ENCODE measurements around the gene FRK. TPM values are rescaled to one million over a fixed set of nuclear protein-coding genes. Genes with fewer than 3 reads are reported as not detected.
"Not testable (repeated sequence)": the region's sequence is repeated elsewhere in the genome, so short reads cannot be mapped to it uniquely, and the experiment has no call there.

Gene FRK
- total RNA-seq, 1 donor from 2014 or later, result 0.02 TPM

DNA sequence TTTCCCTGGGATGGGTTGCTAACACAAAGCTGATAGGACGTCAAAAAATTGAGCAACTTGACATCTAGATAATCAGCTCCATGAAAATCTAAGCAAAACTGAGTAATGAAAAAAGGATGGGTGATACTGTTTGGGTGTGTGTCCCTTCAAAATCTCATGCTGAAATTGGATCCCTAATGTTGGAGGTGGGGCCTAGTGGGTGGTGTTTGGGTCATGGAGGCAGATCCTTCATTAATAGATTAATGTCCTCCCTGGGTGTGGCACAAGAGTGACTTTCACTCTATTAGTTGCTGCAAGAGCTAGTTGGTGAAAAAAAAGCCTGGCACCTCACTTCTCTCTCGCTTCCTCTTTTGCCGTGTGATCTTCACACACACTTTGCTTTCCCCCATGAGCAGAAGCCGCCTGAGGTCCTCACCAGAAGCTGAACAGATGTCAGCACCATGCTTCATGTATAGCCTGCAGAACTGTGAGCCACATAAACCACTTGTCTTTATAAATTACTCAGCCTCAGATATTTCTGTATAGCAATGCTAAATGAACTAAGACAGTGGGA is 160.9 kb downstream of the FRK start:
- intact Hi-C loops (cut with micrococcal nuclease), result loop anchor here (10.0 kb wide), 1 partner anchor 1805 kb away; no protein-coding TSS in a partner anchor
- H3K4me1 Mint-ChIP-seq (ENCODE audit: low read depth), result no peaks in the 10 kb centered on the region
- H3K4me3 Mint-ChIP-seq (ENCODE audit: low read depth), result no peak overlapping the region
- H3K9me3 Mint-ChIP-seq, result no peaks in the 10 kb centered on the region
- H3K27me3 Mint-ChIP-seq (ENCODE audit: low read depth), result no peaks in the 10 kb centered on the region
- H3K27ac Mint-ChIP-seq, result no peak overlapping the region
- no peak for DNase-seq (ENCODE audit: low spot score)
- no peaks in the 10 kb centered on the region for H3K36me3 Mint-ChIP-seq (ENCODE audit: low read depth)

DNA sequence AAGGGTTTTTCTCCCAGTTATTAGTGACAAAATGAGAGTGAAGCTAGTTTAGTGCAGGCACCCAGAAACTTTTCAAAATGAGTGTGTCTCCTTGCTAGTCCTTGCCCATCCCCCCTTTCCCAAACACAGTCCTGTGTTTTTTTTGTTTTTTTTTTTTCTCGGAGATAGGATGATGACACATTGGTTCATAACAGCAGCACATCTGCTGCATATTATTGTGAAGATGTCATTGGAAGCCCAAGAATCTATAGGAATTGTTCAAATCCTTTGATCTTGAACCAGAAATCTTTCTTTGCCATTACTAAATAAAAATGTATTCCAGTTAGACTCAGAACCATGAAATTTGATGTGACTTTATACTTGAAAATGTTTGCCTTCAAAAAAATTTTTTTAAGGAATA is 162.4 kb downstream of the FRK start:
- intact Hi-C loops (cut with micrococcal nuclease), result loop anchor here (10.0 kb wide), 1 partner anchor 1803 kb away; no protein-coding TSS in a partner anchor
- Mint-ChIP-seq H3K4me1 (ENCODE audit: low read depth) (peaks cover 7% of the 10 kb centered on the region), H3K36me3 (ENCODE audit: low read depth) (no peaks in the 10 kb centered on the region), H3K27ac (no peak overlapping the region), H3K9me3 (no peaks in the 10 kb centered on the region), H3K27me3 (ENCODE audit: low read depth) (no peaks in the 10 kb centered on the region), H3K4me3 (ENCODE audit: low read depth) (no peak overlapping the region)
- no peak for DNase-seq (ENCODE audit: low spot score)

DNA sequence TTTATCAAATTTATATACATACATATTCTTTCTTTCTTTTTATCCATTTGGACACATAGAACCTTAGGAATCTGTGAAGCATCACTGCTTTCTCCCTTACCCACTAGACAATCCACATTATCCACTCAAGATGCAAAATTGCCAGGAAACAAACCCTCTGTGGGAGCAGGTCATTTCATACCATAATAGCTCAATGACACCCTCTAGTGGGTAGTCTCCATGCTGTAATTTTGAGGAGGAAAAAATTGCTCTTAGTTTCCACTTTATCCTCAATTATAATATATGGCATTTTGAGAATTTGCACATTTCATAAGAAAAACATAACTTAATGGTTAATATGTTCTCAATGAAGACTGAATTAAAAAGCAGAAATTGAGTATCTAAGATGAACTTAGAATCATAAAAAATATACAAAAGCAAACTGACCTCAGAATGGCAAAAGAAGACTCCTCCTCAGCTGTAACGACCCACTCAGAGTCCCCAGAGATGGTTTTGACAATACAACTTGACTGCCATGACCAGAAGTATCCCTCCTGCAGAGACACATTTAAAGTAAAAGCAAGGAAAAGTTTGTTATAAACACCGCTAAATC is 164.1 kb downstream of the FRK start:
- Mint-ChIP-seq H3K27ac (no peak overlapping the region), H3K27me3 (ENCODE audit: low read depth) (no peaks in the 10 kb centered on the region), H3K4me3 (ENCODE audit: low read depth) (no peak overlapping the region), H3K9me3 (no peaks in the 10 kb centered on the region), H3K36me3 (ENCODE audit: low read depth) (no peaks in the 10 kb centered on the region), H3K4me1 (ENCODE audit: low read depth) (peaks cover 13% of the 10 kb centered on the region)
- no peak for DNase-seq (ENCODE audit: low spot score)
- intact Hi-C loops (cut with micrococcal nuclease), result loop anchor here (10.0 kb wide), 1 partner anchor 1802 kb away; no protein-coding TSS in a partner anchor

DNA sequence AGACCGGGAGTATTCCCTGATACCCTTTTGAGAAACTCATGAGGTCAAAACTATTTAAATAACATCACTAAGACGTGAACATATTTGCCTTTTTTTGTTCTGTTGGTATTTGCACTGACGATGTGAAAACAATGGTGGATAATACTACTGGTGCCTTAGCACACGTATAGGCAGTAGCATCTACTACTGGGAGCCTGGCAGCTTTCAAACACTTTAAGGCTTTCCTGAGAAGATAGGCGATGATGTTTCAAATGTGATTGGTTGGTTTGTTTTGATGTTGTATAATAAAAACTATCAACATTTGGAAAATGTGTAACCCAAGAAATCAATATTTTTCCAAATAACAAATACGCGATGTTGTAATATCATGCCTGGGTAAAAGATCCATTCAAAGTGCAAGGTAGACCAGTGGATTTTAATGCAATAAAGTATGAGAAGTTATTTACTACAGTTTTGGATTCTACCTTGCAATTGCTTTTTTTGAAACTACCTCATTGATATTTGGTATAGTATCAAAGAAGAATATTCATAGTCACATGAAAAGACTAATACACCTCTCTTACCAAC is 166.2 kb downstream of the FRK start:
- Mint-ChIP-seq H3K9me3 (no peaks in the 10 kb centered on the region), H3K4me1 (ENCODE audit: low read depth) (peaks cover 23% of the 10 kb centered on the region), H3K4me3 (ENCODE audit: low read depth) (no peak overlapping the region), H3K27ac (no peak overlapping the region), H3K27me3 (ENCODE audit: low read depth) (no peaks in the 10 kb centered on the region), H3K36me3 (ENCODE audit: low read depth) (no peaks in the 10 kb centered on the region)
- intact Hi-C loops (cut with micrococcal nuclease), result loop anchor here (5.0 to 10.0 kb wide), 2 partner anchors 208 to 1800 kb away; partner anchors contain the start of gene NT5DC1
- DNase-seq (ENCODE audit: low spot score), result no peak

DNA sequence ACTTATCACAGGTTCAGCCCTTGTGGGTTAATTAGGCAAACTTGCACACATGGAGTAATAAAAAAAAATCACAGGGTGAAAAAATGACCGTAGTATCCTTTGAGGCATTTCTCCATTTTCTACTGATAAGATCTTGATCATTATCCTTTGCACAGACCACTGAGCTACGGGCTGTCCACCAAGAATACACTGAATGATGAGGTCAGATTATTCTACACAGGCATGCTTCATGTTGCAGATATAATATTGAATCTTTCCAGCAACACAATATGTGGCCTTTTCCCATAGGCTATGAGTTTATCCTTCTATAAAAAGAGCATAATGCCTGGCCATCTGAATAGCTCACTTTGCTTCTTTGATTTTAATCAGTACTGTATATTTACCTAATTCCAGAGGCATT is 168.9 kb downstream of the FRK start:
- intact Hi-C loops (cut with micrococcal nuclease), result loop anchor here (1.0 to 10.0 kb wide), 4 partner anchors 211 to 1797 kb away; partner anchors contain the start of gene NT5DC1

DNA sequence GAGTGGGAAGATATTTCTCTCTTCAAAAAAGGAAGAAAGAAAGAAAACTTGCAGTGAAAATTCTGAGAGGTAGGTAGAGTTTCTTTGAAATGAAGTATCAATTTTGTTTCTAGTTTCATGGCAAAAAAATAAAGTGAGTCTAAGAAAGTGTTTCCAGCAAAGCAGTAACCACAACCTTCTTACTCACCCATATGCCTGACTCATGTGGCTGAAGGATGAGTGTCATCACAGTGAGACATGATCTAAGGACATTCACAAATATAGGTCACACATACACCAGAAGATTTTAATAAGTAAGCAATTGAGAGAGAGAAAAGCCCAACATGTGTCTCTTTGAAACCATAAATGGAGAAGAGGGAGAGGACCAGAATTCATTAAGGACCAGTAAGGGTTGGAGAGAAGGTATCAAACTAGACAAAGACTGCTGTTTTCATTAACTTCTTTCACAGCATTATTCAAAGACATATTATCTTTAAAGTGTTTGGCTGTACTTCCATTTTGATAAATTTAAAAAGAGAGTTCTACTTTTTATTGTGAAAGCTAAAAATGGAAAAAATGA is 169.5 kb downstream of the FRK start:
- no peak for DNase-seq (ENCODE audit: low spot score)
- Mint-ChIP-seq H3K36me3 (ENCODE audit: low read depth) (no peaks in the 10 kb centered on the region), H3K4me3 (ENCODE audit: low read depth) (no peak overlapping the region), H3K27ac (peak overlapping the region; percentile 74), H3K9me3 (no peaks in the 10 kb centered on the region), H3K4me1 (ENCODE audit: low read depth) (peaks cover 23% of the 10 kb centered on the region), H3K27me3 (ENCODE audit: low read depth) (peaks cover 2% of the 10 kb centered on the region)
- intact Hi-C loops (cut with micrococcal nuclease), result loop anchor here (1.0 to 10.0 kb wide), 4 partner anchors 211 to 1796 kb away; partner anchors contain the start of gene NT5DC1

More for the DNA sequence above, 168.9 kb downstream of the FRK start:
- H3K27me3 Mint-ChIP-seq (ENCODE audit: low read depth), result peaks cover 2% of the 10 kb centered on the region
- no peak overlapping the region for H3K27ac Mint-ChIP-seq
- peaks cover 23% of the 10 kb centered on the region for H3K4me1 Mint-ChIP-seq (ENCODE audit: low read depth)
- no peaks in the 10 kb centered on the region for H3K9me3 Mint-ChIP-seq
- no peak overlapping the region for H3K4me3 Mint-ChIP-seq (ENCODE audit: low read depth)
- DNase-seq (ENCODE audit: low spot score), result no peak
- no peaks in the 10 kb centered on the region for H3K36me3 Mint-ChIP-seq (ENCODE audit: low read depth)

DNA sequence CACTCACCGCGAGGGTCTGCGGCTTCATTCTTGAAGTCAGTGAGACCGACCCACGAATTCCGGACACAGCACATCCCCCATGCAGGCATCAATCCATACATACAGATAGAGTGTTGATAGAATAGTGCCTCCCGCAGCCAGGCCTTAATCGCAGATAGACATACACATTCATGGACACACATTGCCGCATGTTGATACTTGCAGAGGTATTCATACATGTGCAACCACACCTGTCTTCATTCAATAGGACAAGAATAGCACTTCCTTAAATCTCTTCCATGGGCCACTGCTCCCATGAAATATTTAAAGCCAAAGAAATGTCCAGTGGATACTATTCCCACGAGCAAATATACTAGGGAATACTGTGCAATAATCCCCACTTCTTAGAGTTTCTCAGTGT is 170.5 kb downstream of the FRK start:
- H3K27ac Mint-ChIP-seq, result no peak overlapping the region
- DNase-seq (ENCODE audit: low spot score), result no peak
- H3K4me1 Mint-ChIP-seq (ENCODE audit: low read depth), result peaks cover 23% of the 10 kb centered on the region
- H3K36me3 Mint-ChIP-seq (ENCODE audit: low read depth), result no peaks in the 10 kb centered on the region
- peaks cover 2% of the 10 kb centered on the region for H3K27me3 Mint-ChIP-seq (ENCODE audit: low read depth)
- intact Hi-C loops (cut with micrococcal nuclease), result loop anchor here (2.0 to 10.0 kb wide), 3 partner anchors 212 to 1795 kb away; partner anchors contain the start of gene NT5DC1
- no peak overlapping the region for H3K4me3 Mint-ChIP-seq (ENCODE audit: low read depth)
- H3K9me3 Mint-ChIP-seq, result no peaks in the 10 kb centered on the region

DNA sequence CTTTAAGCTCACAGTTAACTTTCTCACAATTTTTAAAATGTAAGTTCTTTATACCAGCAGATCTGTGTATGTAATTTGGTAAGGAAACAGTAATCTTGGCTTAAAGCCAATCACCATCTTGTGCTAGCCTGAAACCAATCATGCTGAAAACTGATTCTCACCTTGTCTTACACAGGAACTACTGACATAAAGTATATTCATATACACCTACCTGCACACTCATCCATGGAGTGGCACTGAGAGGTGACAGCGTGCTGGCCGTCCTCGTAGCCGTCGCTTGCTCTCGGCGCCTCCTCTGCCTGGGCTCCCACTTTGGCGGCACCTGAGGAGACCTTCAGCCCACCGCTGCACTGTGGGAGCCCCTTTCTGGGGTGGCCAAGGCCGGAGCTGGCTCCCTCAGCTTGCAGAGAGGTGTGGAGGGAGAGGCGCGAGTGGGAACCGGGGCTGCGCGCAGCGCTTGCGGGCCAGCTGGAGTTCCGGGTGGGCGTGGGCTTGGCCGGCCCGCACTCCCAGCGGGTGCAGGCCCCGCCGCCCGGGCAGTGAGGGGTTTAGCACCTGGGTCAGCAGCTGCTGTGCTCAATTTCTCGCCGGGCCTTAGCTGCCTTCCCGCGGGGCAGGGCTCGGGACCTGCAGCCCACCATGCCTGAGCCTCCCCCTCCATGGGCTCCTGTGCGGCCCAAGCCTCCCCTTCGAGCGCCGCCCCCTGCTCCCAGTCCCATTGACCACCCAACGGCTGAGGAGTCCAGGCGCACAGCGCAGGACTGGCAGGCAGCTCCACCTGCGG is 171.8 kb downstream of the FRK start:
- H3K27ac Mint-ChIP-seq; H3K36me3 Mint-ChIP-seq (ENCODE audit: low read depth); H3K27me3 Mint-ChIP-seq (ENCODE audit: low read depth); H3K4me3 Mint-ChIP-seq (ENCODE audit: low read depth); intact Hi-C loops (cut with micrococcal nuclease); DNase-seq (ENCODE audit: low spot score); H3K9me3 Mint-ChIP-seq: not testable (repeated sequence)
- H3K4me1 Mint-ChIP-seq (ENCODE audit: low read depth), result peaks cover 19% of the 10 kb centered on the region

DNA sequence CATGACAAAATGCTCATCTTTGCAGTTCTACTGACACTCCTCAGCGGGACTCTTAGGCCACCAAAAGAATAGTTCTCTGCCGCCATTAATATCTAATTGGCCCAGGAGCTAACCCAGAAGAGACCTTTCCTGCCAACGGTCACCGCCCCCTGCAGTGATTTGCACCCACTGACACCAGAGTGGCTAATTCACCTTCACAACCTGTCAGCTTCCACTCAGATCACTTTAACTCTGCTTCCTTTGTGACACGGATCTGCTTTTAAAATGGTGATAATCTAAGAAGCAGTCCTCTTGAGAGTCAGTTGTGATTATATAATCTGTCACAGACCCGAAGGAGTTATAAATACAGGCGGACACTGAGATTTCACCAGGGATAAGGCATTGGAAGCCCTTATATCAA is 172.8 kb downstream of the FRK start:
- intact Hi-C loops (cut with micrococcal nuclease), result no loop called here
- Mint-ChIP-seq H3K27ac (no peak overlapping the region), H3K4me1 (ENCODE audit: low read depth) (peaks cover 16% of the 10 kb centered on the region), H3K4me3 (ENCODE audit: low read depth) (no peak overlapping the region), H3K27me3 (ENCODE audit: low read depth) (peaks cover 2% of the 10 kb centered on the region), H3K36me3 (ENCODE audit: low read depth) (no peaks in the 10 kb centered on the region), H3K9me3 (no peaks in the 10 kb centered on the region)
- DNase-seq (ENCODE audit: low spot score), result no peak

DNA sequence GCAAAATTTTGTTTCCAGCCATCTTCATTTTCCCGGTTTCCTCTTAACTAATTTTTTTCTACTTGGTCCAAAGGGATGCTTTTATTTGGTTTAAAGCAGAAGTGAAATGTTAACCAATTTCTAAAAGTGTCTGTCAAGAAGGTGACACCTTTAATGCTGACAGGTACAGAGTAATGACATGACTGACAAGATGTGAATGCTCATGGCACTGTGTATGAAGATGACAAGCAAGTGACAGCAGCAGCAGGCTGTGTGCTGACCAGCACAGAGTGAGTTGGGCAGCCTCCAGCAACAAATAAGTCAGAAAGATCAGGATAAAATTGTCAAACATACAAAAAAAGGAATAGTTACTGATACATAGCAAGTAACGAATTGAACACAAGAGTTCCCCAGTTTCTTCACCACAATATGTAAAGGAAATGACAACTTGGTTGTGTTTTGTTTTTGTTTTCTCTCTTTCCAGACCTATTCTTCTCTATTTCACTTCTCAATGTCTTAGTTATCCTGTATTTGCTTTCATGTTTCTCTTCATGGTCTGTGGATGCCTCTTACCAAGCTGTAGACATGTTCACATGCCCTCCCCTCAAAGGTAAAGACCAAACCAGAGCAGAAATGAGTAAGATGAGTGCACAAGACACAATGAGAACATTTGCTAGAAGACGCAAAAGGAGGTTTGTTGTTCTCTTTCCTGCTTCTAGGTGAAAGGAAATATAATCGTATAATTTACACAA is 174.9 kb downstream of the FRK start:
- Mint-ChIP-seq H3K27ac (no peak overlapping the region), H3K27me3 (ENCODE audit: low read depth) (peaks cover 2% of the 10 kb centered on the region), H3K4me1 (ENCODE audit: low read depth) (peaks cover 5% of the 10 kb centered on the region), H3K4me3 (ENCODE audit: low read depth) (no peak overlapping the region), H3K9me3 (no peaks in the 10 kb centered on the region), H3K36me3 (ENCODE audit: low read depth) (no peaks in the 10 kb centered on the region)
- intact Hi-C loops (cut with micrococcal nuclease), result no loop called here
- no peak for DNase-seq (ENCODE audit: low spot score)

DNA sequence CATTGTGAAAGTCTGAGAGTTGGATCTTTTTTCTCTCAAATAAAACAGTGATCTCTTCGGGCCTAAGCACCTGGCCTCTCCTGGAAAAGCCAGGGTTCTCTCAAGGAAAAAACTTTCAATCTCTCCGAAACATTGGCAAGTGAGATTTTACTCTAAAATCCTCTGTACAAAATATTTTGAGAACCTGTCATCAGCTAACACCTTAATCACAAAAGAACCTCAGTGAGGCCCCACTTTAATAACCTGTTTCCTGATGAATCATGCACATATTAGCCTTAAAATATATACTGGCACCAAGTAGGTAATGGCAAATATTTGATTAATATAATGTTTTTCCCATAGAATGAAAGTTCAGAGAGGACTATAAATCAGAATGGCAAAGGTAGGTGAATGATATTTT is 177.9 kb downstream of the FRK start:
- Mint-ChIP-seq H3K36me3 (ENCODE audit: low read depth) (no peaks in the 10 kb centered on the region), H3K9me3 (no peaks in the 10 kb centered on the region), H3K4me1 (ENCODE audit: low read depth) (no peaks in the 10 kb centered on the region), H3K27me3 (ENCODE audit: low read depth) (peaks cover 2% of the 10 kb centered on the region), H3K4me3 (ENCODE audit: low read depth) (no peak overlapping the region), H3K27ac (no peak overlapping the region)
- intact Hi-C loops (cut with micrococcal nuclease), result no loop called here
- no peak for DNase-seq (ENCODE audit: low spot score)

DNA sequence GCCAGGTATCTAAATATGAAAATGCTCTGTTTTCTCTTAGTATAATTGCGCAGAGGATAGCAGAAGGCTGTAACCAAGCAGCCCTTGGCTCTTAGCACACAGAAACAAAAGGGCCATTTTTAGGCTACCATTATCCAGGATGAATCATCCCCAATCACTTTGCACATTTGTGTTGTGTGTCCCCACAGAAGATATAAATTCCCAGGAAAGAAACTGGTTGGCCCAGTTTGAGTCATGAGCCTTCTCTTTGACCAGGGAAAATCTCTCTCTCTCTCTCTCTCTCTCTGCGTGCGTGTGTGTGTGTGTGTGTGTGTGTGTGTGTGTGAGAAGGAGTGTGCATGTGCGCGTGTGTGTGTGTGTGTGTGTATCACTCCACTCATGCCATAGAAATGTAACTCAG is 178.5 kb downstream of the FRK start:
- no peaks in the 10 kb centered on the region for H3K4me1 Mint-ChIP-seq (ENCODE audit: low read depth)
- H3K9me3 Mint-ChIP-seq, result no peaks in the 10 kb centered on the region
- no peak overlapping the region for H3K4me3 Mint-ChIP-seq (ENCODE audit: low read depth)
- H3K36me3 Mint-ChIP-seq (ENCODE audit: low read depth), result no peaks in the 10 kb centered on the region
- H3K27ac Mint-ChIP-seq, result no peak overlapping the region
- intact Hi-C loops (cut with micrococcal nuclease), result no loop called here
- no peaks in the 10 kb centered on the region for H3K27me3 Mint-ChIP-seq (ENCODE audit: low read depth)
- DNase-seq (ENCODE audit: low spot score), result no peak

All from activated T-helper 2 cell treated with anti-CD3 and anti-CD28 coated beads, Interferon-gamma antibody, Interleukin-2, Interleukin-4, amounts not matched to agents 10 μg/mL and 5 μg/mL and 100 μg/mL, durations not matched to agents 14 hours and 24 hours and 36 hours (primary cell).